SK-N-SH (cell line): ENCODE measurements around the gene SPRR3. TPM values are rescaled to one million over a fixed set of nuclear protein-coding genes. Genes with fewer than 3 reads are reported as not detected.

ENCODE experiments used
- CTCF ChIA-PET: fragments of 300-600, 350-600 bp; formaldehyde crosslinking; extraction: SDS; loops from one replicate; lab custom pipeline; 2021; lab: Yijun Ruan, JAX
- POLR2A ChIA-PET: fragments of 350-600 bp; sonication (Branson Sonifier 250); formaldehyde crosslinking; extraction: SDS; loops from one replicate; lab custom pipeline; 2020; ENCODE audit warnings: antibody characterized with exemption, inconsistent platforms; lab: Yijun Ruan, JAX
- DNase-seq: peaks from one replicate; pipeline ENCODE4 v3.0.0; 2012
- H2AFZ ChIP-seq: fragments of 200-600 bp; sonication (generic); 2 replicates; pipeline ENCODE4 v1.8.1; 2016; ENCODE audit warnings: antibody characterized with exemption, mild to moderate bottlenecking, low read depth
- H3F3A ChIP-seq: fragments of 200-600 bp; sonication (generic); replicated peaks from 2 replicates; pipeline ENCODE3; 2016; ENCODE audit warnings: antibody characterized with exemption, mild to moderate bottlenecking; ENCODE audit not compliant: insufficient read depth
- H3K27ac ChIP-seq, 2 experiments: fragments of 200-500 bp in 1 of 2; fragments of 200-600 bp in 1 of 2; sonication (Bioruptor generic) in 1 of 2; sonication (generic), shearing (Covaris generic) in 1 of 2; 2 replicates each; pipeline versions ENCODE4 v1.5.1 to v1.6.1; 2014 to 2016; ENCODE audit warnings: low read depth in 2 of 2, inconsistent platforms in 1 of 2, low read length in 1 of 2, mild to moderate bottlenecking in 1 of 2, mixed read lengths in 1 of 2
- H3K27me3 ChIP-seq: fragments of 200-600 bp; sonication (generic), shearing (Covaris generic); 2 replicates; pipeline ENCODE4 v1.6.1; 2016; ENCODE audit warnings: mixed run types; ENCODE audit not compliant: insufficient read depth
- H3K36me3 ChIP-seq, 2 experiments: fragments of 200-500 bp in 1 of 2; fragments of 200-600 bp in 1 of 2; sonication (Bioruptor generic) in 1 of 2; sonication (generic) in 1 of 2; replicated peaks in 1 of 2; 2 replicates each; pipeline versions ENCODE3 to v1.5.1; 2014 to 2016; ENCODE audit warnings: low read length in 1 of 2, mild to moderate bottlenecking in 1 of 2; ENCODE audit not compliant: insufficient read depth in 2 of 2, control insufficient read depth in 1 of 2
- H3K4me1 ChIP-seq, 2 experiments: fragments of 200-500 bp in 1 of 2; fragments of 200-600 bp in 1 of 2; sonication (Bioruptor generic) in 1 of 2; sonication (generic), shearing (Covaris generic) in 1 of 2; 2 replicates each; pipeline versions ENCODE4 v1.5.1 to v1.6.1; 2014 to 2016; ENCODE audit warnings: low read depth in 1 of 2, low read length in 1 of 2, mixed run types in 1 of 2; ENCODE audit not compliant: insufficient read depth in 2 of 2, control insufficient read depth in 1 of 2
- H3K4me2 ChIP-seq: fragments of 200-600 bp; sonication (generic), shearing (Covaris generic); 2 replicates; pipeline ENCODE4 v1.6.1; 2017; ENCODE audit warnings: mixed run types
- H3K4me3 ChIP-seq, 2 experiments: fragments of 200-500 bp in 1 of 2; fragments of 200-600 bp in 1 of 2; sonication (Bioruptor generic) in 1 of 2; sonication (generic), shearing (Covaris generic) in 1 of 2; 2 replicates each; pipeline versions ENCODE4 v1.5.1 to v1.8.1; 2014 to 2016; ENCODE audit warnings: low read depth in 2 of 2, inconsistent platforms in 1 of 2, low read length in 1 of 2, mild to moderate bottlenecking in 1 of 2, mixed read lengths in 1 of 2, moderate library complexity in 1 of 2
- H3K79me2 ChIP-seq: fragments of 200-600 bp; sonication (generic); 2 replicates; pipeline ENCODE4 v1.8.1; 2017; ENCODE audit warnings: mild to moderate bottlenecking; ENCODE audit not compliant: insufficient read depth
- H3K9ac ChIP-seq: fragments of 200-600 bp; sonication (generic); 2 replicates; pipeline ENCODE4 v1.6.1; 2017; ENCODE audit warnings: mixed run types
- H3K9me2 ChIP-seq: fragments of 200-600 bp; sonication (generic); 2 replicates; pipeline ENCODE4 v1.6.1; 2017; ENCODE audit warnings: mixed run types
- H3K9me3 ChIP-seq: fragments of 200-600 bp; sonication (generic); 2 replicates; pipeline ENCODE4 v1.6.1; 2017; ENCODE audit warnings: mixed run types, mild to moderate bottlenecking, moderate library complexity
- H4K20me1 ChIP-seq: fragments of 200-600 bp; sonication (generic); 2 replicates; pipeline ENCODE4 v1.6.1; 2017; ENCODE audit warnings: mild to moderate bottlenecking, mixed run types; ENCODE audit not compliant: insufficient read depth
- FOXJ3 ChIP-seq: sonication (generic); formaldehyde crosslinking; IDR thresholded peaks from 2 replicates; pipeline ENCODE4 v1.5.1; 2020; ENCODE audit warnings: mild to moderate bottlenecking, missing genetic modification reagents
- NRF1 ChIP-seq: IDR thresholded peaks from 2 replicates; pipeline ENCODE4 v1.6.1; 2012; ENCODE audit warnings: low read depth, mild to moderate bottlenecking, low read length
- RAD21 ChIP-seq: IDR thresholded peaks from 2 replicates; pipeline ENCODE4 v1.6.1; 2012; ENCODE audit warnings: mild to moderate bottlenecking, low read length
- RXRA ChIP-seq: IDR thresholded peaks from 2 replicates; pipeline ENCODE4 v1.4.0; 2012; ENCODE audit warnings: low read depth, mild to moderate bottlenecking, borderline replicate concordance
- SIN3A ChIP-seq: IDR thresholded peaks from 2 replicates; pipeline ENCODE4 v1.6.1; 2012; ENCODE audit warnings: low read depth, mild to moderate bottlenecking, low read length, moderate library complexity, borderline replicate concordance
- SMC3 ChIP-seq: IDR thresholded peaks from 2 replicates; pipeline ENCODE4 v1.6.1; 2012; ENCODE audit warnings: low read depth, low read length, improper control_type of control experiment
- TAF1 ChIP-seq: IDR thresholded peaks from 2 replicates; pipeline ENCODE4 v1.6.1; 2012; ENCODE audit warnings: low read depth, mild to moderate bottlenecking, low read length, moderate library complexity, borderline replicate concordance
- TCF12 ChIP-seq: IDR thresholded peaks from 2 replicates; pipeline ENCODE4 v1.4.0; 2012
- polyA plus RNA-seq, 3 experiments: library from polyadenylated mRNA; depleted of rRNA; stranded (reverse); fragments of >200 nt; gene quantifications; 2 replicates each; pipeline ENCODE4 v1.2.3, GENCODE V29; 2012
- TF ChIP-seq, protein P1 (sequence below): IDR thresholded peaks from 2 replicates; pipeline ENCODE4 v1.4.0; 2012; ENCODE audit warnings: low read depth, borderline replicate concordance
- TF ChIP-seq, protein P2 (sequence below): fragments of 200-600 bp; sonication (generic); IDR thresholded peaks from 2 replicates; pipeline ENCODE4 v1.6.1; 2017; ENCODE audit warnings: antibody characterized with exemption, mild to moderate bottlenecking, moderate library complexity

The SPRR3 gene
- polyA plus RNA-seq, 1 of the 3 experiments (the other 2 are of a cell fraction) = not detected

DNA sequence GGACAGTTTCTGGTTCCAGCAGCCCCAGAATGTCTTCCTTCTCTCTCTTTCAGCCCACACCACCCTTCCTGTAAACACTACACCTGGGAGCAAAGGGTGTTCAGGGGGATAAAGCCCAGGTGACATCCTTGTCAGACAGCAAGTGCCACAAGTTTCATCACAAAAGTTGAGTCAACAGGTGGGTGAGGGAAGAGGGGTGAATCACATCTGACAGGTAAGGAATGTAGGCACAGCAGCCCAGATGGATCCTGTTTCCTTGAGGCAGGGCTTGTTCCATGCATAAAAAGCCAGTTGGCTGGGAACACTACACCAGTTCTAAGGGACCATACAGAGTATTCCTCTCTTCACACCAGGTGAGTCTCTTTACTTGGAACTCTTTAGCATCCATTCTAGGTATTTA lies 29.3 kb downstream of the SPRR3 start, which contains the start of gene SPRR1B:
Gene SPRR1B, plus strand, starts transcription at position 309 of the 400 bp plus-strand sequence. CDS start 1,143 bp downstream, outside the sequence.
- ChIA-PET CTCF (no interaction called here), POLR2A (no interaction called here)
- Histone ChIP-seq H3K4me3 (no peak within 1 kb of the TSS), H4K20me1 (no peaks in the 10 kb centered on the region), H3K4me2 (no peak within 1 kb of the TSS), H3K9me3 (no peaks in the 10 kb centered on the region), H3K27me3 (no peaks in the 10 kb centered on the region), H3K9me2 (no peaks in the 10 kb centered on the region), H2AFZ (no peak within 1 kb of the TSS), H3K36me3 (no peaks in the 10 kb centered on the region), H3K4me1 (no peaks in the 10 kb centered on the region), H3K79me2 (no peaks in the 10 kb centered on the region), H3F3A (no peaks in the 10 kb centered on the region), H3K27ac (no peak within 1 kb of the TSS), H3K9ac (no peak within 1 kb of the TSS)
- TF ChIP-seq, protein P1, sequence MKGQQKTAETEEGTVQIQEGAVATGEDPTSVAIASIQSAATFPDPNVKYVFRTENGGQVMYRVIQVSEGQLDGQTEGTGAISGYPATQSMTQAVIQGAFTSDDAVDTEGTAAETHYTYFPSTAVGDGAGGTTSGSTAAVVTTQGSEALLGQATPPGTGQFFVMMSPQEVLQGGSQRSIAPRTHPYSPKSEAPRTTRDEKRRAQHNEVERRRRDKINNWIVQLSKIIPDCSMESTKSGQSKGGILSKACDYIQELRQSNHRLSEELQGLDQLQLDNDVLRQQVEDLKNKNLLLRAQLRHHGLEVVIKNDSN = no peak
- TF ChIP-seq NRF1 (no peak), RAD21 (no peak), TCF12 (no peak), TAF1 (no peak), FOXJ3 (no peak)
- no peak for DNase-seq

- Histone ChIP-seq H3K27me3 (no peaks in the 10 kb centered on the region), H3K4me2 (no peak overlapping the region), H3K4me1 (no peaks in the 10 kb centered on the region), H2AFZ (no peak overlapping the region), H4K20me1 (no peaks in the 10 kb centered on the region), H3K27ac (no peak overlapping the region), H3K36me3 (no peaks in the 10 kb centered on the region), H3K9ac (no peak overlapping the region), H3K79me2 (no peaks in the 10 kb centered on the region), H3F3A (no peaks in the 10 kb centered on the region), H3K9me3 (no peaks in the 10 kb centered on the region), H3K9me2 (no peaks in the 10 kb centered on the region), H3K4me3 (no peak overlapping the region)
- ChIA-PET POLR2A (no interaction called here), CTCF (no interaction called here)
- TF ChIP-seq SMC3 (no peak), SIN3A (no peak), RXRA (no peak)
- TF ChIP-seq, protein P2, sequence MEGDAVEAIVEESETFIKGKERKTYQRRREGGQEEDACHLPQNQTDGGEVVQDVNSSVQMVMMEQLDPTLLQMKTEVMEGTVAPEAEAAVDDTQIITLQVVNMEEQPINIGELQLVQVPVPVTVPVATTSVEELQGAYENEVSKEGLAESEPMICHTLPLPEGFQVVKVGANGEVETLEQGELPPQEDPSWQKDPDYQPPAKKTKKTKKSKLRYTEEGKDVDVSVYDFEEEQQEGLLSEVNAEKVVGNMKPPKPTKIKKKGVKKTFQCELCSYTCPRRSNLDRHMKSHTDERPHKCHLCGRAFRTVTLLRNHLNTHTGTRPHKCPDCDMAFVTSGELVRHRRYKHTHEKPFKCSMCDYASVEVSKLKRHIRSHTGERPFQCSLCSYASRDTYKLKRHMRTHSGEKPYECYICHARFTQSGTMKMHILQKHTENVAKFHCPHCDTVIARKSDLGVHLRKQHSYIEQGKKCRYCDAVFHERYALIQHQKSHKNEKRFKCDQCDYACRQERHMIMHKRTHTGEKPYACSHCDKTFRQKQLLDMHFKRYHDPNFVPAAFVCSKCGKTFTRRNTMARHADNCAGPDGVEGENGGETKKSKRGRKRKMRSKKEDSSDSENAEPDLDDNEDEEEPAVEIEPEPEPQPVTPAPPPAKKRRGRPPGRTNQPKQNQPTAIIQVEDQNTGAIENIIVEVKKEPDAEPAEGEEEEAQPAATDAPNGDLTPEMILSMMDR = no peak
- DNase-seq = no peak
Observed at GRCh38 chr1:153032073-153032472, 30.5 kb downstream of the SPRR3 start.
